ENCODE data around the gene JPH3. TPM values are rescaled to one million over a fixed set of nuclear protein-coding genes. Genes with fewer than 3 reads are reported as not detected.

JPH3 gene
- total RNA-seq, 1 experiment from 2014 or later: 32.7 TPM

DNA sequence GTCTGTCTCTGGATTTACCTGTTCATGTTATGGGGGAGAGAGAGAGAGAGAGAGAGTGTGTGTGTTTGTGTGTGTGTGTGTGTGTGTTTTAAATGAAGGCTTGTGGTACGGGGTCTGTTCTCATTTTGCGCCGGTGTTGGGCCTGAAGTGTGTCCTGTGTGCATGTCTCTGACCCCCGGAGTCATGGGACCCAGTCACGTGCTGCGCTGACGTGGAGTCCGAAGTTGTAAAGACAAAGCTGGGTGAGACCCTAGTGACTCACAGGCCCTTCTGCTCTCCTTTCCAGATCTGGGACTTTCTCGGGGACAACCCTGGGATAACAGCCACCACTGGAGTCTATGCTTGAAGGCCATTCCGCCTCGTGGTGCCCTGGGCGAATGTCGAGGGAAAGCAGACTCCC is 35.0 kb downstream of the JPH3 start:
- no peak for DNase-seq
- no peak overlapping the region for H3K27ac ChIP-seq (ENCODE audit: insufficient read length, low read depth, low read length)
- Mint-ChIP-seq H3K4me3 (no peak overlapping the region), H3K9me3 (no peaks in the 10 kb centered on the region), H3K4me1 (peaks cover 8 to 12% of the 10 kb centered on the region in 2 experiments), H3K36me3 (ENCODE audit: insufficient read depth in 1 of 3, low read depth in 3 of 3) (no peaks in the 10 kb centered on the region; a peak in 1 of 7 replicates), H3K27me3 (ENCODE audit: low read depth) (no peaks in the 10 kb centered on the region), H3K27ac (no peak overlapping the region)
- H3K27me3 ChIP-seq (ENCODE audit: insufficient read depth, low read length): no peaks in the 10 kb centered on the region
- H3K4me1 ChIP-seq (ENCODE audit: insufficient read depth, low read length): no peaks in the 10 kb centered on the region
- no peaks in the 10 kb centered on the region for H4K20me1 ChIP-seq (ENCODE audit: control insufficient read depth, insufficient read depth, insufficient read length)
- TF ChIP-seq, protein P1, sequence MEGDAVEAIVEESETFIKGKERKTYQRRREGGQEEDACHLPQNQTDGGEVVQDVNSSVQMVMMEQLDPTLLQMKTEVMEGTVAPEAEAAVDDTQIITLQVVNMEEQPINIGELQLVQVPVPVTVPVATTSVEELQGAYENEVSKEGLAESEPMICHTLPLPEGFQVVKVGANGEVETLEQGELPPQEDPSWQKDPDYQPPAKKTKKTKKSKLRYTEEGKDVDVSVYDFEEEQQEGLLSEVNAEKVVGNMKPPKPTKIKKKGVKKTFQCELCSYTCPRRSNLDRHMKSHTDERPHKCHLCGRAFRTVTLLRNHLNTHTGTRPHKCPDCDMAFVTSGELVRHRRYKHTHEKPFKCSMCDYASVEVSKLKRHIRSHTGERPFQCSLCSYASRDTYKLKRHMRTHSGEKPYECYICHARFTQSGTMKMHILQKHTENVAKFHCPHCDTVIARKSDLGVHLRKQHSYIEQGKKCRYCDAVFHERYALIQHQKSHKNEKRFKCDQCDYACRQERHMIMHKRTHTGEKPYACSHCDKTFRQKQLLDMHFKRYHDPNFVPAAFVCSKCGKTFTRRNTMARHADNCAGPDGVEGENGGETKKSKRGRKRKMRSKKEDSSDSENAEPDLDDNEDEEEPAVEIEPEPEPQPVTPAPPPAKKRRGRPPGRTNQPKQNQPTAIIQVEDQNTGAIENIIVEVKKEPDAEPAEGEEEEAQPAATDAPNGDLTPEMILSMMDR (conservative IDR thresholded peaks at IDR 0.05): no peak
- no peak overlapping the region for H3K18ac ChIP-seq (ENCODE audit: insufficient read length, low read depth, low read length)
- H4K5ac ChIP-seq (ENCODE audit: insufficient read length, low read depth, low read length): no peak overlapping the region
- H2BK12ac ChIP-seq (ENCODE audit: insufficient read length, low read depth, low read length): no peak overlapping the region
- H2BK15ac ChIP-seq (ENCODE audit: low read depth, low read length): no peak overlapping the region
- H3T11ph ChIP-seq (ENCODE audit: low read length): no peak overlapping the region
- no peak overlapping the region for H2AK5ac ChIP-seq (ENCODE audit: insufficient read length, low read length)
- peaks cover 2% of the 10 kb centered on the region for H3K79me1 ChIP-seq (ENCODE audit: insufficient read depth, low read depth, low read length, poor library complexity, severe bottlenecking)
- no peaks in the 10 kb centered on the region for H3K23me2 ChIP-seq (ENCODE audit: insufficient read length, low read depth, low read length, poor library complexity, severe bottlenecking)
- no peak overlapping the region for H4K91ac ChIP-seq (ENCODE audit: insufficient read length, low read depth, low read length)
- no CpG with 5 or more reads among the region's 13 CpGs for WGBS (ENCODE audit: extremely low coverage, insufficient read length, low lambda C conversion rate)
- H3K14ac ChIP-seq (ENCODE audit: insufficient read depth, low read length): no peak overlapping the region
- no peak overlapping the region for H3K23ac ChIP-seq (ENCODE audit: insufficient read length, low read depth, low read length)
- no peak overlapping the region for H2BK120ac ChIP-seq (ENCODE audit: low read depth, low read length, poor library complexity, severe bottlenecking)
- no peak overlapping the region for H3K9ac ChIP-seq (ENCODE audit: extremely low read depth, insufficient read length, low read length)
- H3K4me2 ChIP-seq (ENCODE audit: insufficient read depth, insufficient read length, low read length): no peak overlapping the region
- no peak overlapping the region for H3K4ac ChIP-seq (ENCODE audit: low read depth, low read length)
- H3K9me3 ChIP-seq (ENCODE audit: control insufficient read depth, low read depth, low read length): no peaks in the 10 kb centered on the region
- no peak overlapping the region for H2BK5ac ChIP-seq (ENCODE audit: insufficient read length, low read length)
- no peak overlapping the region for H2AFZ ChIP-seq (ENCODE audit: low read length)
- H3K79me2 ChIP-seq (ENCODE audit: insufficient read depth, low read length): no peaks in the 10 kb centered on the region
- H4K8ac ChIP-seq (replicated peaks; ENCODE audit: insufficient read length, low read depth, low read length): no peak overlapping the region
- H3K56ac ChIP-seq (ENCODE audit: insufficient read length, low read depth, low read length): no peak overlapping the region
- no peak overlapping the region for H2BK20ac ChIP-seq (ENCODE audit: low read depth, low read length, poor library complexity, severe bottlenecking)

Data from H9 (cell line).